Prostate gland (tissue), 1 donor: Measurements from ENCODE around the gene MTMR10.

ENCODE experiments used
- POLR2A ChIP-seq: fragments of 450-650 bp; IDR thresholded peaks from one replicate; pipeline ENCODE4 v1.6.1; 2016; ENCODE audit warnings: antibody characterized with exemption, mild to moderate bottlenecking
- POLR2AphosphoS5 ChIP-seq: sonication (generic); formaldehyde crosslinking; IDR thresholded peaks from one replicate; pipeline ENCODE4 v1.6.1; 2017; ENCODE audit warnings: antibody characterized with exemption

GRCh38 chr15:31035610-31036009 is 44.2 kb upstream of the MTMR10 start:
- TF ChIP-seq POLR2AphosphoS5, result no peak
- no peak for TF ChIP-seq POLR2A
